ENCODE data around the gene LSM14B.

GRCh38 chr20:62162765-62163484, 40.6 kb downstream of the LSM14B start:
- no peak for TF ChIP-seq CTCF (conservative IDR thresholded peaks at IDR 0.05; ENCODE audit: low read depth, low read length)
- TF ChIP-seq EZH2 (IDR thresholded peaks at IDR 0.05; ENCODE audit: borderline replicate concordance, low read depth, low read length, poor library complexity, severe bottlenecking), result no peak
